Omental fat pad (tissue), 4 donors: ENCODE data around the gene LAG3. TPM values are rescaled to one million over a fixed set of nuclear protein-coding genes. Genes with fewer than 3 reads are reported as not detected.
A peak's percentile ranks its signal among the peaks of the same experiment; 100 is the strongest.

ENCODE experiments used
- ATAC-seq: fragments of 150-250 bp; one replicate; pipeline ENCODE4 v1.9.1; 2016; ENCODE audit warnings: mild to moderate bottlenecking, moderate library complexity; ENCODE audit not compliant: low FRiP score
- DNase-seq: peaks from one replicate; pipeline ENCODE4 v3.0.0-alpha.2; 2019; ENCODE audit warnings: low spot score
- CTCF ChIP-seq, 3 donors: fragments of 450-650 bp; IDR thresholded peaks; one replicate each; pipeline ENCODE4 v1.5.1; 2016 to 2017; ENCODE audit warnings: antibody characterized with exemption in 3 of 3, mild to moderate bottlenecking in 3 of 3, moderate library complexity in 2 of 3
- total RNA-seq, 4 donors: library from RNA; depleted of rRNA; stranded (reverse); fragments of >200 nt; gene quantifications; one replicate each; pipeline ENCODE4 v1.1.0, GENCODE V29; 2016

The LAG3 gene
- 1 to 10 TPM in 2 of 4 donors, under 1 TPM in 2; 0.44 to 2.2 (median 0.92) TPM for total RNA-seq

- DNase-seq, result no peak
- no peak for ATAC-seq
- TF ChIP-seq CTCF (IDR thresholded peaks at IDR 0.05), result no peak
Measured at GRCh38 chr12:6772331-6772695, at the start of gene LAG3. TSS of gene LAG3 (plus strand) at chr12:6772520. CDS start at chr12:6772853, 333 bp downstream.

DNA sequence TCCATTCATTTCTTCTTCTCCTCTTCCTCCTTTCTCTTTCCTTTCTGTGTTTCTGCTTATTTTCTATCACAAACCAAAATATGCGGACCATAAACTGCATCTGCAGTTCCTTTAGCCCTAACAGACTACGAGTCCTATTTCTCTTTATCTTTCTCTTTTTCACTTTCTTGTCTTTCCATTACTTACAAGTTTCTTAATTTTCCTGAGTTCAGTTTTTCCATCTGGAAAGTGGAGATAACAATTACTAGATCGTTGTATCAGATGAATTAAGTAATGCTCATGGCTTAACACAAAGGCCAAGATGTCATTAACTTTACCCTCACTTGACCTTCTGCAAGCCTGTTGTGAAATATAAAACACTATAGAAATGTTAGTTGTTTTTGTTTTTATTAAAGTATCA lies 49.5 kb upstream of the LAG3 start:
- no peak for TF ChIP-seq CTCF (IDR thresholded peaks at IDR 0.05)
- ATAC-seq, result no peak
- DNase-seq, result no peak

DNA sequence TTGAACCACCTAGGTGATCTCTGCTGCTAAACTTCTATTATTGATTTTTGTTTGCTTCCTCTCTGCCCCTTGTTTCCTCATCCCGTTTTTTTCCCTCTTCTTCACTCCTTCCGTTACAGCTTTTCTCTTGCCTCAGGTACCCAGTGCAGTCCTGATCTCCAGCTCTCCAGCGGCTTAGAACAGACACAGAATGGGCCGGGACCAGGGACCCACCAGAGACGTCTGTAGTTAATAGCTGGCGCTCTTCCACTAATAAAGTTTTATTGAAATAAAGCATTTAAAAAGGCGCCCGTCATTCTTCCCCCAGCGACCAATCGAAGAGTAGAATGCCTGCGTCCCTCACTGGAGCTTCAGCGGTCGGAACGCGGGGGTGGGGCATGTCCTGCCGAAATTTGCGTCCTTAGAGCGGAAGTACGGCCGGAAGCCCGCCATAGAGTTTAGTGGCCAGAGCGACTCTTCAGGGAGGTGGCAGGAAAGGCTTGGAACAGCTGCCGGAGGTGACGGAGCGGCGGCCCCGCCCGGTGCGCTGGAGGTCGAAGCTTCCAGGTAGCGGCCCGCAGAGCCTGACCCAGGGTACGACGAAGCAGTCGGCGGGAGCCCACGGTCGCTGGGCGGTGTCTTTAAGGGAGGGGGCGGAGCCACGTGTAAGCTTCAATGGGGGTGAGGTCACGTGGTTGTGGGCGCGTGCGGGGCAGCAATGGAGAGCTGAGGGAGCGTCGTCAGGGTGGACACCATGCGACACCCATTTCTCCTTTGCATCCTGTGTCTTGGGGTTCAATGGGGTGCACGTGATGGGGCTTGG lies 48.5 kb upstream of the LAG3 start, which contains the start of gene COPS7A:
COPS7A (plus strand) TSS at position 440 of the 802 bp plus-strand sequence. CDS start 611 bp downstream, outside the sequence.
- DNase-seq (peak; percentile 88), ATAC-seq (peak; percentile 97)
- TF ChIP-seq CTCF (IDR thresholded peaks at IDR 0.05), result no peak

GRCh38 chr12:6724409-6724797 lies 47.9 kb upstream of the LAG3 start:
- ATAC-seq (peak; percentile 14), DNase-seq (no peak)
- no peak for TF ChIP-seq CTCF (IDR thresholded peaks at IDR 0.05)

DNA sequence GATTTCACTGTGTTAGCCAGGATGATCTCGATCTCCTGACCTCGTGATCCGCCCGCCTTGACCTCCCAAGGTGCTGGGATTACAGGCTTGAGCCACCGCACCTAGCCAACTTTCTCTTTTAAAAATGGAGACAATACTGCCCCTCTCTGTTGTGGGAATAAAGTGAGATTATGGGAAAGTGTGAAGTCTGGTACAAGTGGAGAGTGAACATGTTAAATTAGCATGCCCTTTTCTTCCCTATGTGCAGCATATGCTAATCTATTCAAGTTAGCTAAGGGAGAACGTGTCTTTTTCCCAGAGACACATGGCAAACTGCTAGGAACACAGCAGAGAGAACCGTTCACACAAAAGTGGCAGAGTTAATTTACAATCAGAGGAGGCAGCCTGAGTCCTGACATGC lies 47.0 kb upstream of the LAG3 start:
- no peak for TF ChIP-seq CTCF (IDR thresholded peaks at IDR 0.05)
- ATAC-seq (no peak), DNase-seq (no peak)

DNA sequence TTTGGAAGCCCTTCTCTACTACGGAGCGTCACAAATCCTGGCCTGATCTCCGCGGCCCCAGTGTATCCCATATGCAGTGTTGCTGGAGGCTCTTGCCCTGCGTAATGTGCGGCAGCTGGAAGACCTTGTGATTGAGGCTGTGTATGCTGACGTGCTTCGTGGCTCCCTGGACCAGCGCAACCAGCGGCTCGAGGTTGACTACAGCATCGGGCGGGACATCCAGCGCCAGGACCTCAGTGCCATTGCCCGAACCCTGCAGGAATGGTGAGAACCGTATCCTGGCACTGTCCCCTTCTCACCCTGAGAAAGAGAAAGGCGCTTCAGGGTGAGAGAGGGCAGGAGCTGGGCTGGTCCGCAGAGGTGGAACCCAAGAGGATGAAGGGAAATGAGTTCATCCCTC lies 43.1 kb upstream of the LAG3 start:
- DNase-seq, result no peak
- no peak for ATAC-seq
- TF ChIP-seq CTCF (IDR thresholded peaks at IDR 0.05), result no peak

DNA sequence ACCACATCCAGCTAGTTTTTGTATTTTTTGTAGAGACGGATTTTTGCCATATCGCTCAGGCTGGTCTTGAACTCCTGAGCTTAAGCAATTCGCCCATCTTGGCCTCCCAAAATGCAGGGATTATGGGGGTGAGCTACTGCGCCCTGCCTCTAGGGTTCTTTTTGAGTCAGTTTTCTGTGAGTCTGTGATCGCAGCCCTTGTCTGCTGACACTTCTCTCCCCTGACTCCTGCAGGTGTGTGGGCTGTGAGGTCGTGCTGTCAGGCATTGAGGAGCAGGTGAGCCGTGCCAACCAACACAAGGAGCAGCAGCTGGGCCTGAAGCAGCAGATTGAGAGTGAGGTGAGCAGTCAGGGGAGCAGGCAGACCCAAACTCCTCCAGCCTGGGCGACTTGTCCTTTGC lies 42.2 kb upstream of the LAG3 start:
- ATAC-seq (no peak), DNase-seq (no peak)
- no peak for TF ChIP-seq CTCF (IDR thresholded peaks at IDR 0.05)
